ENCODE measurements around the gene LRRC4C.

Gene LRRC4C

DNA sequence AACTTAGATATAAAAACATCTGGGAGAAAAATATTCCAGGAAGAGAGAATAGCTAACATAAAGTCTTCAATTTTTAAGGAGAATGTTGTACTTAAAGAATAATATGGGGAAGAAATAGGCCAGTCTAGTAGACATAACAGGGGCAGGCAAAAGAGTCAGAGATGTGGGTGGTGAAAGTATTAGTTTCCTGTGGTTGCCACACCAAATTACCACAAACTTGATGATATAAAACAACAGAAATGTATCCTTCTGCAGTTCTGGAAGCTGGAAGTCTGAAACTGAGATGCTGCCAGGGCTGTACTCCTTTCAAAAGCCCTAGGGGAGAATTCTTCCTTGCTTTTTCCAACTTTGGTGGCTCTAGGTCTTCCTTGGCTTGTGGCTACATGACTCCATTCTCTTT is 1309.7 kb downstream of the LRRC4C start:
- H3K27me3 ChIP-seq (replicated peaks; ENCODE audit: control insufficient read depth, insufficient read depth, low read length), result no peaks in the 10 kb centered on the region
- H3K36me3 ChIP-seq (ENCODE audit: control insufficient read depth, insufficient read depth, low read length, severe bottlenecking), result no peaks in the 10 kb centered on the region
- no peak overlapping the region for H3K9ac ChIP-seq (ENCODE audit: low read length)
- DNase-seq (ENCODE audit: low read depth), result no peak
- H3K4me1 ChIP-seq (ENCODE audit: control insufficient read depth, insufficient read depth, low read length), result no peaks in the 10 kb centered on the region
- H3K4me3 ChIP-seq (ENCODE audit: low read length), result no peak overlapping the region
- peaks cover 4% of the 10 kb centered on the region for H3K9me3 ChIP-seq (ENCODE audit: control insufficient read depth, low read length)

DNA sequence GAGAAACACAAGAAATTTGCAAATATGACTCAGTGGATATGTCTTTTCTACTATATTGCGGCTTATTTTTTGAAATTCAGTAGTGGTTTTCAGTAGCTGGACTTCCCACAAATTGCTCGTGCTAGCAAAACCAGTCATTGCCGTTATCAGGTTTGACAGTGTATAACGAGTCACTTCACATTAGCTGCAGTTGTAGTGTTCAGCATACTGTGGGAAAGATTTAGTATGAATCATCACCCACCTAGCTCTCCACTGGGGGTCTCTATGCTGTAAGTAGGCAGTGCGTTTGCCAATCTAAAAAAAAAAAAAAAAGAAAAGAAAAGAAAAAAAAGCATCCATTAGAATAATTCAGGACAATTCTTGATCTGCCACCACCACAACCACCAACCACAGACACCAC is 1318.9 kb downstream of the LRRC4C start:
- Histone ChIP-seq H3K4me3 (ENCODE audit: low read length) (no peak overlapping the region), H3K4me1 (ENCODE audit: control insufficient read depth, insufficient read depth, low read length) (no peaks in the 10 kb centered on the region), H3K9me3 (ENCODE audit: control insufficient read depth, low read length) (no peaks in the 10 kb centered on the region), H3K9ac (ENCODE audit: low read length) (no peak overlapping the region), H3K36me3 (ENCODE audit: control insufficient read depth, insufficient read depth, low read length, severe bottlenecking) (no peaks in the 10 kb centered on the region), H3K27me3 (replicated peaks; ENCODE audit: control insufficient read depth, insufficient read depth, low read length) (no peaks in the 10 kb centered on the region)
- no peak for DNase-seq (ENCODE audit: low read depth)

DNA sequence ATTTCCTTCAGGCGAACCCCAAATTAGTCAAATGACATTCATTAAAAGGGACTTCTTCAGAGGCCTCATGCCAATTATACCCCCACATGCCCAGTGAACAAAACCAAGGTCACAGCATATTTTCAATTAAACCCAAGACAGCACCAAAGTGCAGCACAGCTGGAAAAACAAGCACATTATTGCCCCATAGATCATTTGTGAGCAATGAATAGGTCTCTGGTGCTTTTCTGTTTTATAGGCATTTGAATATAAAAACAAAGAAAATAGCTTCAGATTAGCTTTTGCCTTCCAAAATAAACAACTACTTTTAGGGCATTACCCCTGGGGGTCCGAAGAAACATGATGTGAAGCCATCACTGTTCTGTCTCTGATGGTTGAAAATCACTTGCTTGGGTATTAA is 1319.9 kb downstream of the LRRC4C start:
- Histone ChIP-seq H3K9ac (ENCODE audit: low read length) (no peak overlapping the region), H3K27me3 (replicated peaks; ENCODE audit: control insufficient read depth, insufficient read depth, low read length) (no peaks in the 10 kb centered on the region), H3K36me3 (ENCODE audit: control insufficient read depth, insufficient read depth, low read length, severe bottlenecking) (no peaks in the 10 kb centered on the region), H3K4me1 (ENCODE audit: control insufficient read depth, insufficient read depth, low read length) (no peaks in the 10 kb centered on the region), H3K4me3 (ENCODE audit: low read length) (no peak overlapping the region), H3K9me3 (ENCODE audit: control insufficient read depth, low read length) (no peaks in the 10 kb centered on the region)
- DNase-seq (ENCODE audit: low read depth), result no peak

DNA sequence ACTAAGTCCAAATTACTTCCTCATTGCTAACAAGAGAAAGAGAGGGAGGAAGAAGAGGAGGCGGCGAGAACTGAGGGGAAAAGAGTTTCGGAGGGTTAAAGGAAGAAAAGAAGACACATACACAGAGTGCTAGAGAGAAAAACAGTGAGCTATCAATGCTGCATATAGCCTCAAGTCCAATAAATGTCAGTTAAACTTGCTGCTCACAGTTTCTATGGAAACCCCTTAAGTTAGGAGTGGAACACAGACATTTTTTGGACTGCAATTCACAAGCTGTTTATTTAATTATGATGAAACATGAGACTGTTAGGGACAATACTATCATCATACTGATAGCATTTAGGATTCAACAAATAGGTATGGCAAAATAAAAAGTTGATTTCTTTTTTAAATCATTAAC is 1320.4 kb downstream of the LRRC4C start:
- no peaks in the 10 kb centered on the region for H3K27me3 ChIP-seq (replicated peaks; ENCODE audit: control insufficient read depth, insufficient read depth, low read length)
- no peaks in the 10 kb centered on the region for H3K36me3 ChIP-seq (ENCODE audit: control insufficient read depth, insufficient read depth, low read length, severe bottlenecking)
- no peak for DNase-seq (ENCODE audit: low read depth)
- H3K9me3 ChIP-seq (ENCODE audit: control insufficient read depth, low read length), result no peaks in the 10 kb centered on the region
- no peak overlapping the region for H3K9ac ChIP-seq (ENCODE audit: low read length)
- no peak overlapping the region for H3K4me3 ChIP-seq (ENCODE audit: low read length)
- no peaks in the 10 kb centered on the region for H3K4me1 ChIP-seq (ENCODE audit: control insufficient read depth, insufficient read depth, low read length)

DNA sequence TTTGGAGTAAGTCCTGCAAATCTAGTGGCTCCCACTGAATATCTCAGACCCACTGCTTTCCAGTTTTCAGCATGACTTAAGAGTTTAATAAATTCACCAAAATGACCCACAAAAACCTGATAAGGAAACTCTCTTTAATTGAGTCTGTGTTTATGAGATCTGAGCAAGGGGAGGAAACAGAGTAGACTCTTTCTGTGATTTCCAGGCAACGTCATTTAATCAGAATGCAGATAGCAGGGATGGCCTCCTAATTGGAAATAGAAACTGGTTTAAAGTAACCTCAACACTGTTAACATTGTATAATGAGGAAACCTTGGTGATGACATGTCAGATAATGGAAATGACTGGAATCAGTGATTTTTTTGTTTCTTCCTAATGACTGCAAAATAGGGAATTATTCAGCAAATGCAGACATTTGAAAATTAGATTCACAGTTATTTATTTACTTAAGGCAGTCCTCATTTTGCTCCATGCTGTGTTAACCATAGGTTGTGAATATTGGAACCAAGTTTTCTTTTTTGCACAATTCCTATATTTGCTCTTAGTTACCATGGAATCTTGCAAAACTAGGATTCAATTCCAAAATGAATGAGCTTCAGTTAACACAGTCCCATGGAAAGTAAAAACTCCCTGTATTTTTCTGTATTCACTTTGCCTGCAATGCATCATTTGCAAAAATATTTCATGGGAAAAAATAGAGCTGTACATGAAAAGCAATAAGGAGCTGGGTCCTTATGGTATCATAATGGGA is 1324.5 kb downstream of the LRRC4C start:
- H3K4me3 ChIP-seq (ENCODE audit: low read length), result no peak overlapping the region
- no peaks in the 10 kb centered on the region for H3K9me3 ChIP-seq (ENCODE audit: control insufficient read depth, low read length)
- no peak overlapping the region for H3K9ac ChIP-seq (ENCODE audit: low read length)
- no peak for DNase-seq (ENCODE audit: low read depth)
- H3K4me1 ChIP-seq (ENCODE audit: control insufficient read depth, insufficient read depth, low read length), result no peaks in the 10 kb centered on the region
- no peaks in the 10 kb centered on the region for H3K36me3 ChIP-seq (ENCODE audit: control insufficient read depth, insufficient read depth, low read length, severe bottlenecking)
- H3K27me3 ChIP-seq (replicated peaks; ENCODE audit: control insufficient read depth, insufficient read depth, low read length), result no peaks in the 10 kb centered on the region

DNA sequence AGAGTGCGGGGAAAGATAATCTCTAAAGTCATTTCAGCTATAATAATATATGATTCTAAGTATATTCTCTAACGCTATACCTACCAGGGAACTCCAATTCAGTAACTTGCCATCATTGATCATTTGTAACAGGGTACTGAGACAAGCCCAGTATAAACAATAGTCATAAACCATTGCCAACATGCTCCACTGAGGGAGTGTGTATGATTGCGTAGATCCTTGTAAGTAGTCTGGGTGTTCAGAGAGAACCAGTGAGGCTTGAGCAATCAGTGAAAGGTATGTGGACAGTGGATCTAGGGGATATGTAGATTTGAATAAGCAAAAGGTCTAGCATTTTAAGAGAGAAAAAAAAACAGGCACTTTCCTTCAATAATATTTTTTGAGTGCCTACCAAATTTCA is 1326.0 kb downstream of the LRRC4C start:
- H3K4me3 ChIP-seq (ENCODE audit: low read length), result no peak overlapping the region
- H3K9ac ChIP-seq (ENCODE audit: low read length), result no peak overlapping the region
- H3K4me1 ChIP-seq (ENCODE audit: control insufficient read depth, insufficient read depth, low read length), result no peaks in the 10 kb centered on the region
- H3K9me3 ChIP-seq (ENCODE audit: control insufficient read depth, low read length), result no peaks in the 10 kb centered on the region
- no peak for DNase-seq (ENCODE audit: low read depth)
- H3K27me3 ChIP-seq (replicated peaks; ENCODE audit: control insufficient read depth, insufficient read depth, low read length), result no peaks in the 10 kb centered on the region
- H3K36me3 ChIP-seq (ENCODE audit: control insufficient read depth, insufficient read depth, low read length, severe bottlenecking), result no peaks in the 10 kb centered on the region

DNA sequence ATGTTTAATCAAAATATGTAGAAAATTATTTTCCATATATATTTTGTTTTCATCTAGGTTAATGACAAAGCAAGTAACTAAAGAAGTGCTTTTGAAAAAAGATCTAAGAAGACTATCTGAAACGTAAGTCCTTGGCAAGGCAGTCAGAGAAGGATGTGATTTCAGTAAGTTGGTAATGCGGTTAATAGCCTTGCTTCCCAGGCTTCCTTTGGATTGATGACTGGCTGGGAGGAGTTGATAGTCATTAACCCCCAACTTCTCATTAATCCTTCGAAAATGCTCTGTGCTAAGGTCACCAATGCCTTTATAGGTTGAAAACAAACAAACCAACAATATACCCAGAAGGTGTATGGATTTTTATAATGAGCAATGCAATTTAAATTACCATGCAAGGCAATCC is 1326.5 kb downstream of the LRRC4C start:
- no peaks in the 10 kb centered on the region for H3K36me3 ChIP-seq (ENCODE audit: control insufficient read depth, insufficient read depth, low read length, severe bottlenecking)
- H3K9ac ChIP-seq (ENCODE audit: low read length), result no peak overlapping the region
- H3K27me3 ChIP-seq (replicated peaks; ENCODE audit: control insufficient read depth, insufficient read depth, low read length), result no peaks in the 10 kb centered on the region
- DNase-seq (ENCODE audit: low read depth), result no peak
- no peaks in the 10 kb centered on the region for H3K4me1 ChIP-seq (ENCODE audit: control insufficient read depth, insufficient read depth, low read length)
- no peak overlapping the region for H3K4me3 ChIP-seq (ENCODE audit: low read length)
- H3K9me3 ChIP-seq (ENCODE audit: control insufficient read depth, low read length), result no peaks in the 10 kb centered on the region

DNA sequence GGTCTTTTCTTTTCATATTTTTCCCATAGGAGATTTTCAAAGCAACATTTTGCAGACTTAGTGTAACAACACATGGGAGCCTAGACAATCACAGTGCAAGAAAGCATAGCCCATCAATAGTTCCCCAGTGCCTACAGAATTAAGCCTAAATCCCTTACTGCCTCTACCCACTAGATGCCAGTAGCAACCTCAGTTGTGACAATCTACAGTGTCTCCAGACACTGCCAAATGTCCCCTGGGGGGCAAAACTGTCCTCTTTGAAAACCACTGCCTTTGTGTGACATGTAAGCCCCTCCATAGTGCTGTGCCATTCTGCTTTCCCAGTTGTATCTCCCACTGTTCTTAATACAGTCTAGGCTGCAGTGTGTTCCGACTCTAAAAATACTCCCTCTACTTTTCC is 1329.0 kb downstream of the LRRC4C start:
- no peaks in the 10 kb centered on the region for H3K27me3 ChIP-seq (replicated peaks; ENCODE audit: control insufficient read depth, insufficient read depth, low read length)
- H3K4me1 ChIP-seq (ENCODE audit: control insufficient read depth, insufficient read depth, low read length), result no peaks in the 10 kb centered on the region
- H3K9ac ChIP-seq (ENCODE audit: low read length), result no peak overlapping the region
- H3K36me3 ChIP-seq (ENCODE audit: control insufficient read depth, insufficient read depth, low read length, severe bottlenecking), result no peaks in the 10 kb centered on the region
- DNase-seq (ENCODE audit: low read depth), result no peak
- H3K4me3 ChIP-seq (ENCODE audit: low read length), result no peak overlapping the region
- no peaks in the 10 kb centered on the region for H3K9me3 ChIP-seq (ENCODE audit: control insufficient read depth, low read length)

DNA sequence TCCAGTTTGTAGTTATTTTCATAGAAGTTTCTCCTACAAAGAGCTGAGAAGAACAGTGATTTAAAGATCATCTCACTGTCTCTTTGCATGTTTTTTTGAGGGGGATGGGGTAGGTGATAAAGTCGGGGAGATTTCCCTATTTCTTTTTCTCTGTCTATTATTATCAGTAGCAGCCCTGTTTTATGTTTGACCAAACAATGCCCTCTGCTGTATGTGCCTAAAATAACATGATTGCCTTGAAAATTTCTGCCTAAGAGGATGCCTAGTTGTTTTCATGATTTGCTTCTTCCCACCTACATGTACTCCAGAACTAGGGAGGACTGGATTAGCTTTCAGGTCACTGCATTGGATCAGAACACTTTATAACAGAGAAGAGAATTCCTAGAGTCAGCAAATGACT is 1330.2 kb downstream of the LRRC4C start:
- Histone ChIP-seq H3K4me1 (ENCODE audit: control insufficient read depth, insufficient read depth, low read length) (no peaks in the 10 kb centered on the region), H3K36me3 (ENCODE audit: control insufficient read depth, insufficient read depth, low read length, severe bottlenecking) (no peaks in the 10 kb centered on the region), H3K4me3 (ENCODE audit: low read length) (no peak overlapping the region), H3K9me3 (ENCODE audit: control insufficient read depth, low read length) (no peaks in the 10 kb centered on the region), H3K9ac (ENCODE audit: low read length) (no peak overlapping the region), H3K27me3 (replicated peaks; ENCODE audit: control insufficient read depth, insufficient read depth, low read length) (no peaks in the 10 kb centered on the region)
- DNase-seq (ENCODE audit: low read depth), result no peak

DNA sequence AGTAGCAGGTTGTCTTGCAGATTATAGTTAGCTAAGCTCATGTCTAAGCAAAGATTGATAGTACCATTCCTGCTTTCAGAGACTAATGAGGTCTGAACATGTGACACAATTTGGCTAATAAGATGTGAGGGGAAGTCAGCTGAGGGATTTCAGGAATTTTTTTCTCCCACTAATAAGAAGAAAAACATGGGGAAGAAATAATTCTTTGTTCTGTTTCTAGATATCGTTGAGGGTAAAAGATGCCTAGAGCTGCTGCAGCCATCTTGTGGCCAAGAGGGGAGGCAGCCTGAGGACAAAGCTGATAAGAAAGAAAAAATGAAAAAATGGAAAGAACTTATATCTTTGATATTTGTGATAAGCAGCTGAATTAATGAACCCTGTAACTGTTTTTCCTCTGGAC is 1334.4 kb downstream of the LRRC4C start:
- DNase-seq (ENCODE audit: low read depth), result no peak
- no peak overlapping the region for H3K4me3 ChIP-seq (ENCODE audit: low read length)
- H3K9me3 ChIP-seq (ENCODE audit: control insufficient read depth, low read length), result peaks cover 11% of the 10 kb centered on the region
- no peaks in the 10 kb centered on the region for H3K36me3 ChIP-seq (ENCODE audit: control insufficient read depth, insufficient read depth, low read length, severe bottlenecking)
- H3K27me3 ChIP-seq (replicated peaks; ENCODE audit: control insufficient read depth, insufficient read depth, low read length), result no peaks in the 10 kb centered on the region
- no peak overlapping the region for H3K9ac ChIP-seq (ENCODE audit: low read length)
- no peaks in the 10 kb centered on the region for H3K4me1 ChIP-seq (ENCODE audit: control insufficient read depth, insufficient read depth, low read length)

DNA sequence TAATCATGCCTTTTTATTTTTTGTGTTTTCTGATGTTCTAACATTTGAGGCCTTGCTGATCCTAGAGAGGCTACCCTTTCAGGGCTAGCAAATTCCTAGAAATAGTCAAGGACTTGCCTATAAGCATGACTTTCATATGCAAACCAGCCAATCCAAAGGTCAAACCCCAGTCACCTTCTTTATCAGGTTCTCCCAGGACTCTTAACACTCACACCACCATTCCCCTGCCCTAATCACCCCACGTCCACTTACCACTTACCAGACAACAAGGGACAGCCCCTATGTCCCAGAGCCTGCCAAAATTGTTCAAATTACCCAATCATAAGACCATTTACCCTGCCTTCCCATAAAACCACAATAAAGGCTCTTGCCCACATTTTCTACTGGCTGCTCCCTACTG is 1339.8 kb downstream of the LRRC4C start:
- Histone ChIP-seq H3K27me3 (replicated peaks; ENCODE audit: control insufficient read depth, insufficient read depth, low read length) (no peaks in the 10 kb centered on the region), H3K9ac (ENCODE audit: low read length) (no peak overlapping the region), H3K4me1 (ENCODE audit: control insufficient read depth, insufficient read depth, low read length) (no peaks in the 10 kb centered on the region), H3K4me3 (ENCODE audit: low read length) (no peak overlapping the region), H3K36me3 (ENCODE audit: control insufficient read depth, insufficient read depth, low read length, severe bottlenecking) (no peaks in the 10 kb centered on the region), H3K9me3 (ENCODE audit: control insufficient read depth, low read length) (peaks cover 11% of the 10 kb centered on the region)
- DNase-seq (ENCODE audit: low read depth), result no peak

DNA sequence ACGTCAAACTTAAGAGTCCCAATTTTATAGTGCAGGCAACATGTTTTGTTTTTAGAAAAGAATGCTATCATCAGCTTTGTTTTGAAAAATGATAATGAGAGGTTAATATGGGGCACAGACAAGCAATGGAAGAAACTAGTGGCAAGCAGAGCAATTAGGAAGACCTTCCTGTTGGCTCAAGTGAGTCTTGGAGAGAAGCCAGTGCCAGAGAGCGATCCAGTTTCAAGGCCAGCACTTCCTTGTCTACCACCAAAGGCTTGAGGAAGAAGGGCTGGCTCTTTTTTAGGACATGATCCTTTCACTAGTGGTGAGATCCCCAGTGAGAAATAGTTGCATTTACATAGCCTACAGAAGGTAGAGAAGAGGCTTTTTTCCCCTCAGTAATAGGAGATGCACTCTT is 1340.7 kb downstream of the LRRC4C start:
- no peaks in the 10 kb centered on the region for H3K27me3 ChIP-seq (replicated peaks; ENCODE audit: control insufficient read depth, insufficient read depth, low read length)
- H3K4me3 ChIP-seq (ENCODE audit: low read length), result no peak overlapping the region
- no peaks in the 10 kb centered on the region for H3K4me1 ChIP-seq (ENCODE audit: control insufficient read depth, insufficient read depth, low read length)
- H3K9me3 ChIP-seq (ENCODE audit: control insufficient read depth, low read length), result peaks cover 7% of the 10 kb centered on the region
- DNase-seq (ENCODE audit: low read depth), result no peak
- H3K9ac ChIP-seq (ENCODE audit: low read length), result no peak overlapping the region
- no peaks in the 10 kb centered on the region for H3K36me3 ChIP-seq (ENCODE audit: control insufficient read depth, insufficient read depth, low read length, severe bottlenecking)

Data from adipocyte (in vitro differentiated cells).